ENCODE results near the gene CCNI.
"Not testable (repeated sequence)": the region's sequence is repeated elsewhere in the genome, so short reads cannot be mapped to it uniquely, and the experiment has no call there.

GRCh38 chr4:77087027-77087426 is 11.2 kb upstream of the CCNI start:
- not testable (repeated sequence) for TF ChIP-seq YY1 (IDR thresholded peaks at IDR 0.05; ENCODE audit: insufficient read depth, insufficient read length); ZNF274 (IDR thresholded peaks at IDR 0.05; ENCODE audit: low read depth, low read length); SUZ12 (IDR thresholded peaks at IDR 0.05; ENCODE audit: extremely low read depth, insufficient read depth, insufficient read length)
